ENCODE data around the gene ABCG2.

Gene ABCG2

DNA sequence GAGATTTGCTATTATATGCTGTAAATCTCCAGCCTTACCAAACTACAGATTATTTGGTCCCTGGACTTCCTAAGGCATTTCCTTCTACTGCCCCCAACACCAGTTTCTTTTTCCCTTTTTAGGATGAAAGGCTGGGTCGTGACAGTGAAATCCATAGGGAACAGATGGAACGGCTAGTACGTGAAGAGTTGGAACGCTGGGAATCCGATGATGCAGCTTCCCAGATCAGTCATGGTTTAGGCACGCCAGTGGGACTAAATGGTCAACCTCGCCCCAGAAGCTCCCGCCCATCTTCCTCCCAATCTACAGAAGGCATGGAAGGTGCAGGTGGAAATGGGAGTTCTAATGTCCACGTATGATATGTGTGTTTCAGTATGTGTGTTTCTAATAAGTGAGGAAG, 83.1 kb downstream of the ABCG2 start:
- in situ Hi-C loops (cut with MboI; ENCODE audit: low sequenced_read_pairs, unreplicated experiment): no loop called here
- no peak for TF ChIP-seq CTCF (IDR thresholded peaks at IDR 0.05; ENCODE audit: borderline replicate concordance, control extremely low read depth, extremely low read depth, insufficient read depth, missing control alignments)
- no peak for DNase-seq (ENCODE audit: low spot score)

DNA sequence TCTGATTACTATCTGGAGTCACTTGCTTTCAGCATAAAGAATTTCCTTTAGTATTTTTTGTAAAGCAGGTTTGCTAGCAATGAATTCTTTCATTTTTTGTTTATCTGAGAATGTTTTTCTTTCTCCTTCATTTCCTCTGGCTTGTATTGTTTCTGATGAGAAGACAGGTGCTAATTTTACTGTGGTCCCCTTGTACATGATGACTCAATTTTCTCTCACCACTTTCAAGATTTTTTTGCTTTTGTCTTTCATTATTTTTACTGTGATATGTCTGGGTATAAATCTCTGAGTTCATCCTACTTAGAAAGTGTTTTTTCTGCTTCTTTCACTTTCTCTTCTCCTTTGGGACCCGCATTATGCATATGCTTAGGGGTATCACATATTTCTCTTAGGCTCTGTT, 88.4 kb downstream of the ABCG2 start:
- no peak for TF ChIP-seq CTCF (IDR thresholded peaks at IDR 0.05; ENCODE audit: borderline replicate concordance, control extremely low read depth, extremely low read depth, insufficient read depth, missing control alignments)
- no peak for DNase-seq (ENCODE audit: low spot score)
- in situ Hi-C loops (cut with MboI; ENCODE audit: low sequenced_read_pairs, unreplicated experiment): no loop called here

DNA sequence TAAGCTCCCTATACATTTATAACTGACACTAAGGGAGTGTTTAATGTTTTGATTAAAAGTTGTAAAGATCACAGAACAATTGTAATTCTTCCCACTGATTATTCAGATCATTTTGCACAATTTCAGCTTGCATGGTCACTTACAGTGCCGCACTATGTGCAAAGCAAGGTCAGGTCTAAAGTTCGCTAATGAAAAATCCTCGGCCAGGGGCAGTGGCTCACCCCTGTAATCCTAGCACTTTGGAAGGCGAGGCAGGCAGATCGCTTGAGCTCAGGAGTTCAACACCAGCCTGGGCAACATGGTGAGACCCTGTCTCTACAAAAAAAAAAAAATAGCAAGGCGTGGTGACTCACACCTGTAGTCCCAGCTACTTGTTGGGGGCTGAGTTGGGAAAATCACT, 94.0 kb downstream of the ABCG2 start:
- TF ChIP-seq CTCF (IDR thresholded peaks at IDR 0.05; ENCODE audit: borderline replicate concordance, control extremely low read depth, extremely low read depth, insufficient read depth, missing control alignments): no peak
- in situ Hi-C loops (cut with MboI; ENCODE audit: low sequenced_read_pairs, unreplicated experiment): no loop called here
- DNase-seq (ENCODE audit: low spot score): no peak

GRCh38 chr4:88063634-88064296, 94.7 kb downstream of the ABCG2 start:
- DNase-seq (ENCODE audit: low spot score): no peak
- no peak for TF ChIP-seq CTCF (IDR thresholded peaks at IDR 0.05; ENCODE audit: borderline replicate concordance, control extremely low read depth, extremely low read depth, insufficient read depth, missing control alignments)
- in situ Hi-C loops (cut with MboI; ENCODE audit: low sequenced_read_pairs, unreplicated experiment): no loop called here

GRCh38 chr4:88062843-88063242, 95.6 kb downstream of the ABCG2 start:
- in situ Hi-C loops (cut with MboI; ENCODE audit: low sequenced_read_pairs, unreplicated experiment): no loop called here
- no peak for DNase-seq (ENCODE audit: low spot score)
- no peak for TF ChIP-seq CTCF (IDR thresholded peaks at IDR 0.05; ENCODE audit: borderline replicate concordance, control extremely low read depth, extremely low read depth, insufficient read depth, missing control alignments)

DNA sequence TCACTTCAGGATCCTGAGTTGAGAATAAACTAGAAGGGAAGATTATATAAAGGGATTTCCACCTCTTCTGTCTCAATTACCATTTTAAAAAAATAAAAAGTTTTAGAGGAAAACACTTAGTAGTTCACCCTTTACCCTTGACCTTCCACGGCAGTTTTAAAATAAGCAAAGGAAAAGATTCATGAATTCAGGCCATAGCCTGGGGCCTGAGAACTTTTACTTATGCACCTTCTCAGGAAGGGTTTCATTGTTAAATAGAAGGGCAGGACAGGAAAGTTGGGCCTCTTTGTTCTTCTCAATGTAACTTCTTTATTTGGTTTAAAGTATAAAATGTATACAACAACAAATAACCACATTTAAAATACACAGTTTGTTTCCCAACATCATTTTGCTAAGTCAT, 96.1 kb downstream of the ABCG2 start:
- no peak for DNase-seq (ENCODE audit: low spot score)
- in situ Hi-C loops (cut with MboI; ENCODE audit: low sequenced_read_pairs, unreplicated experiment): no loop called here
- no peak for TF ChIP-seq CTCF (IDR thresholded peaks at IDR 0.05; ENCODE audit: borderline replicate concordance, control extremely low read depth, extremely low read depth, insufficient read depth, missing control alignments)

Data from GM13976 (cell line).